PC-3 (cell line): ENCODE results near the gene TIMM44. TPM values are rescaled to one million over a fixed set of nuclear protein-coding genes. Genes with fewer than 3 reads are reported as not detected.

Experiments
- ATAC-seq: fragments of 200-7000 bp; cut with Tn5 transposase; 2 replicates; pipeline ENCODE4 v1.9.1; 2020; ENCODE audit warnings: mild to moderate bottlenecking, moderate library complexity
- BruUV-seq: library from RNA; stranded (reverse); fragments of 400-500 nt; replicated peaks from 2 replicates; lab custom pipeline; 2021; lab: Mats Ljungman, UMichigan
- CTCF ChIA-PET: fragments of 300-600 bp; sonication (Branson Sonifier 250); formaldehyde crosslinking; loops from one replicate; lab custom pipeline; 2022; ENCODE audit warnings: antibody characterized with exemption; lab: Charles Lee
- POLR2A ChIA-PET: fragments of 300-600 bp; sonication (Branson Sonifier 250); formaldehyde crosslinking; loops from one replicate; lab custom pipeline; 2022; ENCODE audit warnings: antibody characterized with exemption; ENCODE audit not compliant: unreplicated experiment; lab: Charles Lee
- DNase-seq: peaks from one replicate; pipeline ENCODE4 v3.0.0-alpha.2; 2015
- H2AFZ ChIP-seq: fragments of 300-600 bp; sonication (generic); 2 replicates; pipeline ENCODE4 v1.6.0; 2016; ENCODE audit warnings: antibody characterized with exemption, low read length
- H3F3A ChIP-seq: fragments of 300-600 bp; sonication (generic); one replicate; pipeline ENCODE4 v1.6.0; 2017; ENCODE audit warnings: antibody characterized with exemption, low read length, control low read depth, mild to moderate bottlenecking; ENCODE audit not compliant: unreplicated experiment
- H3K27ac ChIP-seq: fragments of 300-600 bp; sonication (generic); 2 replicates; pipeline ENCODE4 v1.5.1; 2016; ENCODE audit warnings: mild to moderate bottlenecking, low read length
- H3K27me3 ChIP-seq: fragments of 300-600 bp; sonication (generic); 2 replicates; pipeline ENCODE4 v1.6.1; 2016; ENCODE audit warnings: low read length, mixed read lengths
- H3K36me3 ChIP-seq: fragments of 300-600 bp; sonication (generic); 2 replicates; pipeline ENCODE4 v1.6.1; 2016; ENCODE audit warnings: low read depth, mixed run types, low read length, mixed read lengths
- H3K4me1 ChIP-seq: fragments of 300-600 bp; sonication (generic); 2 replicates; pipeline ENCODE4 v1.5.1; 2016; ENCODE audit warnings: low read length; ENCODE audit not compliant: insufficient read depth
- H3K4me2 ChIP-seq: fragments of 300-600 bp; sonication (generic); 2 replicates; pipeline ENCODE4 v1.6.0; 2016; ENCODE audit warnings: low read length
- H3K4me3 ChIP-seq: fragments of 300-600 bp; sonication (generic); 2 replicates; pipeline ENCODE4 v1.5.1; 2016; ENCODE audit warnings: mild to moderate bottlenecking, low read length, mixed read lengths
- H3K79me2 ChIP-seq: fragments of 300-600 bp; sonication (generic); 2 replicates; pipeline ENCODE4 v1.6.1; 2017; ENCODE audit warnings: low read length, mixed read lengths
- H3K9ac ChIP-seq: fragments of 300-600 bp; sonication (generic); 2 replicates; pipeline ENCODE4 v1.6.0; 2016; ENCODE audit warnings: mild to moderate bottlenecking, low read length
- H3K9me2 ChIP-seq: fragments of 300-600 bp; sonication (generic); replicated peaks from 2 replicates; pipeline ENCODE4 v1.6.1; 2016; ENCODE audit warnings: mixed run types, low read length, mixed read lengths
- H3K9me3 ChIP-seq: fragments of 300-600 bp; sonication (generic); 2 replicates; pipeline ENCODE4 v1.6.1; 2016; ENCODE audit warnings: low read length, mixed read lengths
- H4K20me1 ChIP-seq: fragments of 300-600 bp; sonication (generic); 2 replicates; pipeline ENCODE4 v1.6.1; 2016; ENCODE audit warnings: low read length, mixed read lengths
- CTCF ChIP-seq: fragments of 300-600 bp; sonication (generic); conservative IDR thresholded peaks from 2 replicates; pipeline ENCODE4 v1.5.1; 2017; ENCODE audit warnings: antibody characterized with exemption, low read depth, mild to moderate bottlenecking, low read length
- EZH2 ChIP-seq: fragments of 300-600 bp; sonication (generic); IDR thresholded peaks from one replicate; pipeline ENCODE4 v1.6.1; 2017; ENCODE audit warnings: antibody characterized with exemption, mild to moderate bottlenecking, low read length; ENCODE audit not compliant: unreplicated experiment
- EZH2phosphoT487 ChIP-seq: fragments of 300-600 bp; sonication (generic); IDR thresholded peaks from 2 replicates; pipeline ENCODE4 v1.6.1; 2018; ENCODE audit warnings: mild to moderate bottlenecking, antibody characterized with exemption, low read length, borderline replicate concordance
- intact Hi-C: fragments of 100-400 bp; cut with micrococcal nuclease; formaldehyde crosslinking; loops from 2 replicates; pipeline ENCODE4 v1.9.0; 2023
- total RNA-seq: library from RNA; depleted of rRNA; stranded (reverse); fragments of >200 nt; gene quantifications from 2 replicates; pipeline ENCODE4 v1.2.3, GENCODE V29; 2014

Gene TIMM44
- total RNA-seq, 1 experiment from 2014 or later = 191 TPM

GRCh38 chr19:7904074-7905020, 39.1 kb downstream of the TIMM44 start:
- Histone ChIP-seq H3K9me3 (no peaks in the 10 kb centered on the region), H3K4me1 (peaks cover 20% of the 10 kb centered on the region), H4K20me1 (0 out of 2 replicates have a peak, but pooled peaks cover 3% of the 10 kb centered on the region), H3K9me2 (no peaks in the 10 kb centered on the region), H3K4me3 (peak overlapping the region; percentile 77), H3K79me2 (peaks cover 54% of the 10 kb centered on the region), H2AFZ (peak overlapping the region; percentile 64), H3K4me2 (peak overlapping the region; percentile 96), H3K9ac (peak overlapping the region; percentile 87), H3K27me3 (no peaks in the 10 kb centered on the region), H3F3A (peaks cover 11% of the 10 kb centered on the region), H3K27ac (peak overlapping the region; percentile 11; the same call in 1 of the 2 replicates), H3K36me3 (no peaks in the 10 kb centered on the region; the same call in 1 of the 2 replicates)
- no TSS peak for BruUV-seq
- ChIA-PET POLR2A (interaction anchor here (0.6 to 1.0 kb wide), 3 partner anchors 16 to 35 kb away, joined by 3 to 4 read pairs (median 3); no protein-coding TSS in a partner anchor), CTCF (interaction anchor here (0.5 to 2.0 kb wide), 4 partner anchors 11 to 336 kb away, joined by 3 to 23 read pairs (median 6); partner anchors contain the start of gene SNAPC2)
- intact Hi-C loops = loop anchor here (5.0 kb wide), 1 partner anchor 623 kb away; no protein-coding TSS in a partner anchor
- no peak for TF ChIP-seq CTCF
- TF ChIP-seq EZH2phosphoT487 = no peak
- no peak for TF ChIP-seq EZH2
- no peak for DNase-seq
- peak; percentile 31 for ATAC-seq

DNA sequence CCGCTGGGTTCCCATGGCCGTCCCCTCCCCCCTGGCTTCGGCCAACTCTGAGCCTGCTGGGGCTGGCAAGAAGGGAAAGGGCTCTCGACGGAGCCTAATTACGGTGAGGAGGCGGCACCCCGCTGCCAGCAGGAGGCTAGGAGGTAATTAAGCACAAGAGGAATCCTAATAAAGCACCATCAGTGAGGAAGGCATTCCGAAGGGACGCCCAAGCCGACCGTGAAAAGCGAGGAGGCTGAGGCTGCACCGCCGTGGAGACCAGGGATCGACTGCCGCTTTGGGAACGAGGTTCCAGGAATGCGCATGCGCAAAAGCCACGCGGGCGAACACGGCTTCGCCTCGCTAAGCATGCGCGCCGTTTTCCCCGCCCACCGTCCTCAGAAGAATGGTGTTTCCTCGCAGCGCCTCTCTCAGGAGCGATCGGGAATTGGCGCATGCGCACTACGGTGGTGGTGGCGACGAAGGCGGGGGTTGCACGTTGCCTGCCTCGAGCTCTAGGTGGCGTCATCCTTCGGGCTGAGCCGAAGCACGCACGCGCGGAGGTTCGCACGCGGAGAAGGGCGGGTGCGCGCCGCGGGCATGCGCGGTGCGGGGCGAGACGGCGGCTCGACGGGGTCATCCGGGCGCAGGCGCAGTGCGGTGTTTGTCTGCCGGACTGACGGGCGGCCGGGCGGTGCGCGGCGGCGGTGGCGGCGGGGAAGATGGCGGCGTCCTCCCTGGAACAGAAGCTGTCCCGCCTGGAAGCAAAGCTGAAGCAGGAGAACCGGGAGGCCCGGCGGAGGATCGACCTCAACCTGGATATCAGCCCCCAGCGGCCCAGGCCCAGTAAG, 40.0 kb downstream of the TIMM44 start, which contains the start of gene MAP2K7:
MAP2K7 (plus strand) TSS at position 634 of the 830 bp plus-strand sequence; CDS start at position 702, 68 bp downstream.
- peaks cover 52% of the 10 kb centered on the region for H3K79me2 ChIP-seq
- H3K4me1 ChIP-seq = peaks cover 20% of the 10 kb centered on the region
- H3K27ac ChIP-seq = peak within 1 kb of the TSS; percentile 65
- ChIA-PET CTCF (interaction anchor here (0.5 to 2.0 kb wide), 6 partner anchors 12 to 335 kb away, joined by 3 to 23 read pairs (median 6); partner anchors contain the start of gene SNAPC2), POLR2A (interaction anchor here (0.6 to 1.0 kb wide), 5 partner anchors 8 to 34 kb away, joined by 3 to 5 read pairs (median 3); no protein-coding TSS in a partner anchor)
- H2AFZ ChIP-seq = peak within 1 kb of the TSS; percentile 77
- no peaks in the 10 kb centered on the region for H3K9me3 ChIP-seq
- peak within 1 kb of the TSS; percentile 89 for H3K9ac ChIP-seq
- 0 out of 2 replicates have a peak, but pooled peaks cover 3% of the 10 kb centered on the region for H4K20me1 ChIP-seq
- H3K4me3 ChIP-seq = peak within 1 kb of the TSS; percentile 77
- no peak for TF ChIP-seq EZH2
- TF ChIP-seq EZH2phosphoT487 = no peak
- peak; percentile 82 for TF ChIP-seq CTCF
- peak within 1 kb of the TSS; percentile 98 for H3K4me2 ChIP-seq
- no peaks in the 10 kb centered on the region for H3K27me3 ChIP-seq
- peaks cover 8% of the 10 kb centered on the region for H3K36me3 ChIP-seq
- intact Hi-C loops = loop anchor here (1.0 to 5.0 kb wide), 5 partner anchors 15 to 624 kb away; partner anchors contain the start of genes LRRC8E and SNAPC2
- BruUV-seq = no TSS peak
- H3F3A ChIP-seq = peaks cover 11% of the 10 kb centered on the region
- no peaks in the 10 kb centered on the region for H3K9me2 ChIP-seq
- peak; percentile 83 for ATAC-seq
- DNase-seq = peak; percentile 100
